ENCODE measurements around the gene CCSER1.

DNA sequence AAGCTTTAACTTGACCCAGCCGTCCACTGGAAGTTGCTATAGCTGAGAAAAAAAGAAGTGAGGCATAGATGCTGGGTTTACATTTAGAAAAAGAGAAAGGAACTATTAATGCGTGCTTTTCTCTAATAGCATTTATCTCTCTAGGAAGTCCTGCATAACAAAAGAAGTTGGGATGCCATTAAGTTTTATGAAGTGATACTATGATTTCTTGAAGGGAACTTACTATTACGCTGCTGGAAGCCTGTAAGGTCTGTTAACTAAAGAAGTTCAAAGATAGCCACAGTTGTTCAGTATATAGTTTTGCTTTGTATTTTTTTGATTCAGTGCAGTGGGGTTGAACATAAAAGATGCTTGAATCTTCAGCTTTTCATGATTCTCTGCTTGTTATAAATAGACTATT lies 203.4 kb downstream of the CCSER1 start:
- TF ChIP-seq EZH2phosphoT487 (IDR thresholded peaks at IDR 0.05; ENCODE audit: insufficient read depth, low read depth) (no peak), EZH2 (IDR thresholded peaks at IDR 0.05; ENCODE audit: insufficient read depth, poor library complexity, severe bottlenecking) (no peak)

All from GM23248 (cell line).